ENCODE data around the gene GPX3. TPM values are rescaled to one million over a fixed set of nuclear protein-coding genes. Genes with fewer than 3 reads are reported as not detected.

The GPX3 gene
- total and polyA plus RNA-seq, 4 experiments from 2014 or later: 1.5 TPM; not detected in 3

DNA sequence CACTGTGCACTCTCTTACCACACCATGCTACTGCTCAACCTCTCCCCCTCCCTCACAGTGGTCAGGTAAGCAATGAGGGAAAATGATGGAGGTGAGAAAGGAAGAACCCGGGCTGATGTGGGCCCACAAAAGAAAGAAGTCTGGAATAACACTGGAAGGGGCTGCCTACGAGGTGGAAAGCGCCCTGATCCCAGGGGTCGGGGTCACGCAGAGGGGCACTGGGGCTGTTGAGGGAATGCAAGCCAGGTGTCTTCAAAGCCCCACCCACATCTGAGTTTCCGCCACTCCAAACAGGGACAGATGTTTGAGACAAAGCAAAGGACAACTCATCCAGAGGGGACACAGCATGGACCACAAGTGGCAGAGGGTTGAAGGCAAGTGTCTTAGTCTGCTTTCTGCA lies 56.2 kb downstream of the GPX3 start:
- Mint-ChIP-seq H3K36me3 (peaks cover 33 to 61% of the 10 kb centered on the region in 2 donors), H3K27ac (peak overlapping the region; percentile 63 to 89 (median 80)), H3K9me3 (peaks cover 0 to 3% (median 0%) of the 10 kb centered on the region in 8 donors), H3K27me3 (no peaks in the 10 kb centered on the region), H3K4me3 (peak overlapping the region in 5 of 8 donors; percentile 58 to 98 (median 94)), H3K4me1 (peaks cover 52 to 79% (median 65%) of the 10 kb centered on the region in 4 donors)
- Histone ChIP-seq H3K27ac (ENCODE audit: low read depth, low read length) (peak overlapping the region; percentile 99), H3K4me3 (ENCODE audit: low read length in 2 of 2) (no peak overlapping the region), H3K27me3 (ENCODE audit: insufficient read depth, low read length) (no peaks in the 10 kb centered on the region), H3K36me3 (ENCODE audit: insufficient read depth, low read length) (peaks cover 20% of the 10 kb centered on the region), H3K4me1 (ENCODE audit: insufficient read depth, low read length) (peaks cover 77% of the 10 kb centered on the region), H3K9me3 (ENCODE audit: control insufficient read depth in 1 of 2, low read length in 2 of 2) (no peaks in the 10 kb centered on the region)
- ChIA-PET POLR2A (ENCODE audit: partially characterized antibody) (interaction anchor here (0.7 to 4.4 kb wide), 3 partner anchors 13 to 39 kb away, joined by 3 to 26 read pairs (median 3); no protein-coding TSS in a partner anchor), CTCF (ENCODE audit: partially characterized antibody) (interaction anchor here (1.0 to 1.4 kb wide), 3 partner anchors 25 to 39 kb away, joined by 3 to 6 read pairs (median 3); no protein-coding TSS in a partner anchor)
- DNase-seq: no peak
- intact Hi-C loops (cut with micrococcal nuclease): no loop called here

DNA sequence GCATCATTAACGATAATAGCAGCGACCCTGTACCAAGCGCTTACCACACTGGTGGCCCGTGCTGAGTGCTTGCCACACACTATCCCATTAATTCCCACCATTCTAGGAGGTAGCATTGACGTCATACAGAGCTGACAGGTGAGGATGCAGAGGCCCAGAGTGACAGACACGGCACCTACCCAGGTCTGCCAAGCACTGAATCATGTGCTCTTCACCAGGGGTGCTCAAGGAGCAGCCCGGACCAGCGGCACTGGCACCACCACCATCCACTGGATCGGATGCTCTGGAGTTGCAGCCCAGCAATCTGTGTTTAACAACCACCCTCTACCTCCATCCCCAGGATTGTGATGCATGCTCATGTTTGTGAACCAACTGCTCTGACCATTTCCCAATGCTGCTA lies 57.0 kb downstream of the GPX3 start:
- Mint-ChIP-seq H3K27me3 (no peaks in the 10 kb centered on the region), H3K36me3 (peaks cover 25 to 54% of the 10 kb centered on the region in 2 donors), H3K9me3 (peaks cover 0 to 3% (median 0%) of the 10 kb centered on the region in 8 donors), H3K4me3 (peak overlapping the region in 7 of 8 donors; percentile 88 to 98 (median 95)), H3K4me1 (peaks cover 48 to 79% (median 62%) of the 10 kb centered on the region in 4 donors), H3K27ac (peak overlapping the region in 6 of 7 donors; percentile 48 to 98 (median 76))
- Histone ChIP-seq H3K27ac (ENCODE audit: low read depth, low read length) (peak overlapping the region; percentile 99), H3K36me3 (ENCODE audit: insufficient read depth, low read length) (peaks cover 17% of the 10 kb centered on the region), H3K4me3 (ENCODE audit: low read length in 2 of 2) (no peak overlapping the region), H3K4me1 (ENCODE audit: insufficient read depth, low read length) (peaks cover 77% of the 10 kb centered on the region), H3K9me3 (ENCODE audit: control insufficient read depth in 1 of 2, low read length in 2 of 2) (no peaks in the 10 kb centered on the region), H3K27me3 (ENCODE audit: insufficient read depth, low read length) (no peaks in the 10 kb centered on the region)
- DNase-seq: no peak
- POLR2A ChIA-PET (ENCODE audit: partially characterized antibody): interaction anchor here (4.4 to 6.8 kb wide), 3 partner anchors 13 to 19 kb away, joined by 26 to 106 read pairs (median 31); no protein-coding TSS in a partner anchor
- intact Hi-C loops (cut with micrococcal nuclease): no loop called here
- CTCF ChIA-PET (ENCODE audit: partially characterized antibody): interaction anchor here (1.4 to 7.4 kb wide), 3 partner anchors 25 to 38 kb away, joined by 3 to 42 read pairs (median 6); no protein-coding TSS in a partner anchor

DNA sequence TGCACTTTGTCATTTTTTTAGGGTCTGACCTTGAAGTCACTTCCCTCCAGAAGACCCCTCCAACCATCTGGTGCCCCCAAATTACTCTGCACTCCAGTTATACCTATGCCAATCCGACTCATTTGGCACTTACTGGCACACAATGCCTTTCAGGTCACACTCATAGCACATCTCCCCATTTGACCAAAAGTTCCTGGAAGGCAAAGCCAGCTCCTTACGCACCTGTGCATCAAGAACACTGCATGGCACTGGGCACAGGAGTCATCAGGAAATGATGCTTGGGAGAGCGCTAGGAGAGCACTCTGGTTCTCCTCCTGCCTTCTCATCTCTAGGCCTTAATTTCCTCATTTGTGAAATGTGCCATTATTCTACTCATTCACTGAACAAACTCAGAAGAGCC lies 57.6 kb downstream of the GPX3 start:
- POLR2A ChIA-PET (ENCODE audit: partially characterized antibody): interaction anchor here (1.1 to 6.8 kb wide), 10 partner anchors 12 to 146 kb away, joined by 3 to 106 read pairs (median 20); partner anchors contain the start of genes ANXA6 and CCDC69
- H3K9me3 Mint-ChIP-seq: peaks cover 0 to 3% (median 0%) of the 10 kb centered on the region in 8 donors
- H3K27ac ChIP-seq (ENCODE audit: low read depth, low read length): peak overlapping the region; percentile 99
- peak overlapping the region; percentile 76 to 98 (median 94) for H3K27ac Mint-ChIP-seq
- intact Hi-C loops (cut with micrococcal nuclease): no loop called here
- peak overlapping the region; percentile 21 to 61 for H3K4me3 ChIP-seq (ENCODE audit: low read length in 2 of 2)
- H3K4me3 Mint-ChIP-seq: peak overlapping the region; percentile 88 to 98 (median 94)
- H3K4me1 ChIP-seq (ENCODE audit: insufficient read depth, low read length): peaks cover 77% of the 10 kb centered on the region
- no peaks in the 10 kb centered on the region for H3K9me3 ChIP-seq (ENCODE audit: control insufficient read depth in 1 of 2, low read length in 2 of 2)
- no peaks in the 10 kb centered on the region for H3K27me3 Mint-ChIP-seq
- peaks cover 24 to 52% of the 10 kb centered on the region in 2 donors for H3K36me3 Mint-ChIP-seq
- DNase-seq: no peak
- H3K4me1 Mint-ChIP-seq: peaks cover 52 to 80% (median 63%) of the 10 kb centered on the region in 4 donors
- no peaks in the 10 kb centered on the region for H3K27me3 ChIP-seq (ENCODE audit: insufficient read depth, low read length)
- CTCF ChIA-PET (ENCODE audit: partially characterized antibody): interaction anchor here (1.0 to 7.4 kb wide), 6 partner anchors 9 to 87 kb away, joined by 3 to 80 read pairs (median 4); no protein-coding TSS in a partner anchor
- H3K36me3 ChIP-seq (ENCODE audit: insufficient read depth, low read length): peaks cover 17% of the 10 kb centered on the region

Other genes starting within 250 kb of the GPX3 start
- gene SMIM3, start 241.8 kb upstream of the GPX3 start, total RNA-seq: 1 to 10 TPM; 7.9 to 8.0 TPM
- 10 to 100 TPM; 19.3 to 19.7 TPM for gene SMIM3, start 241.8 kb upstream of the GPX3 start, polyA plus RNA-seq
- 1 to 10 TPM; 3.9 to 4.7 TPM for gene IRGM, start 174.1 kb upstream of the GPX3 start, total RNA-seq
- gene IRGM, start 174.1 kb upstream of the GPX3 start, polyA plus RNA-seq: 1 to 10 TPM; 1.5 to 3.9 TPM
- 1 to 10 TPM; 1.0 to 1.2 TPM for gene ZNF300, start 115.6 kb upstream of the GPX3 start, total RNA-seq
- gene ZNF300, start 115.6 kb upstream of the GPX3 start, polyA plus RNA-seq: 1 to 10 TPM in 1 of 2 donors, under 1 TPM in 1; 0.25 to 1.2 TPM
- gene TNIP1, start 60.4 kb downstream of the GPX3 start, total RNA-seq: 100 to 1,000 TPM; 227 to 233 TPM
- gene TNIP1, start 60.4 kb downstream of the GPX3 start, polyA plus RNA-seq: 10 to 100 TPM; 31.5 to 70.2 TPM
- 100 to 1,000 TPM; 318 to 342 TPM for gene ANXA6, start 137.2 kb downstream of the GPX3 start, total RNA-seq
- 100 to 1,000 TPM; 229 to 330 TPM for gene ANXA6, start 137.2 kb downstream of the GPX3 start, polyA plus RNA-seq
- 10 to 100 TPM; 93.5 to 93.9 TPM for gene CCDC69, start 203.5 kb downstream of the GPX3 start, total RNA-seq
- 10 to 100 TPM; 38.9 to 83.0 TPM for gene CCDC69, start 203.5 kb downstream of the GPX3 start, polyA plus RNA-seq
- gene GM2A, start 232.6 kb downstream of the GPX3 start, total RNA-seq: 10 to 100 TPM; 20.4 to 23.1 TPM
- gene GM2A, start 232.6 kb downstream of the GPX3 start, polyA plus RNA-seq: 1 to 10 TPM; 4.3 to 5.6 TPM